ENCODE data around the gene BARHL1.

Gene BARHL1

GRCh38 chr9:132583584-132584304 is 1.3 kb downstream of the BARHL1 start:
- DNase-seq (ENCODE audit: low spot score) = no peak
- TF ChIP-seq CTCF (conservative IDR thresholded peaks at IDR 0.05; ENCODE audit: low read depth) = no peak
- H3K27ac ChIP-seq = no peak overlapping the region
- ChIA-PET POLR2A (ENCODE audit: low non-redundant PET) (no interaction called here), CTCF (interaction anchor here (0.6 kb wide), 2 partner anchors 9 to 343 kb away, joined by 3 to 4 read pairs; no protein-coding TSS in a partner anchor)

DNA sequence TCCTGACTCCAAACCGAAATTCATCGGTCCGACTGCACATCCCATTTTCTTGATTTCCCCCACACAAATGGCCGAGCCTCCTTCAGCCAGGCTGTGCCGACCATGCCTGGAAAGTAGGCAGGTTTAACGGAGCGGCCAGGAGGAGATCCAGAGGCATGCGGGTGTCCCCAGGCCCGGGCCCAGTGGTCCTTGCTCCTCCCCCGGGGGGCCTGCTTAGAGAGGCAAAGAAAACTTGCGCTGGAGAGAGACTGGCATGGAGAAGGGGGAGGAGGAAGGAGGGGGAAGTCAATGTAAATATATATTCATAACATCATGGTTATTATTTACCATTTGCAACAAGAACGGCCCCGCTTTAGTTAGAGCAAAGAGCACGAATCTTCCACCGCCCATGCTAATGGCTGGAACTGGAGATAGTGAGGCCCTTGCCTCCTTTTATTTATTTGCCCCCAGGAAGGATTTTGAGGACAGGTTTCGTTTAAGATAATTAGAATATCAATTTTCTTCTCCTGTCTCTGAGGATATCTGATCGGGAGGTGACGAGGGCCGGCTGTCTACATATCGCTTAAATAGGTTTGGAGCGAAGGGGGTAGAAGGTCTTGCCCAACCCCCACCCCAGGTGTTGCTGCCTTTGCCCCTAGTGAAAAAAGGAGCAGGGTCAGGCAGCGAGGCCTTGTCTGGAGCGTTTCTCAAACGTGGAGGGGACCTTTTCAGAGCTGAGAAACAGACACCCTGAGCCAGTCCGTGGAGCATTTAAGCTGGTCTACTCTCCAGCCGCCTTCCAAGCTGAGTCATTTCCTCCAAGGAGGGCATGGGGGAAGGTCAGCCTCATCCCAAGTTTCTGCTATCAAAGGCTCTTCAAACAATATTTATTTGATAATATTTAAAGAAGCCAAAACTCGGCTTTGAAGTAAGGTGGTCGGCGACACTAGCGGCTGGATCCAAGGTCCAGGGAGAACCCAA is 2.5 kb downstream of the BARHL1 start:
- no peak for TF ChIP-seq CTCF (conservative IDR thresholded peaks at IDR 0.05; ENCODE audit: low read depth)
- no peak overlapping the region for H3K27ac ChIP-seq
- POLR2A ChIA-PET (ENCODE audit: low non-redundant PET) = no interaction called here
- DNase-seq (ENCODE audit: low spot score) = peak; percentile 55
- CTCF ChIA-PET = no interaction called here

DNA sequence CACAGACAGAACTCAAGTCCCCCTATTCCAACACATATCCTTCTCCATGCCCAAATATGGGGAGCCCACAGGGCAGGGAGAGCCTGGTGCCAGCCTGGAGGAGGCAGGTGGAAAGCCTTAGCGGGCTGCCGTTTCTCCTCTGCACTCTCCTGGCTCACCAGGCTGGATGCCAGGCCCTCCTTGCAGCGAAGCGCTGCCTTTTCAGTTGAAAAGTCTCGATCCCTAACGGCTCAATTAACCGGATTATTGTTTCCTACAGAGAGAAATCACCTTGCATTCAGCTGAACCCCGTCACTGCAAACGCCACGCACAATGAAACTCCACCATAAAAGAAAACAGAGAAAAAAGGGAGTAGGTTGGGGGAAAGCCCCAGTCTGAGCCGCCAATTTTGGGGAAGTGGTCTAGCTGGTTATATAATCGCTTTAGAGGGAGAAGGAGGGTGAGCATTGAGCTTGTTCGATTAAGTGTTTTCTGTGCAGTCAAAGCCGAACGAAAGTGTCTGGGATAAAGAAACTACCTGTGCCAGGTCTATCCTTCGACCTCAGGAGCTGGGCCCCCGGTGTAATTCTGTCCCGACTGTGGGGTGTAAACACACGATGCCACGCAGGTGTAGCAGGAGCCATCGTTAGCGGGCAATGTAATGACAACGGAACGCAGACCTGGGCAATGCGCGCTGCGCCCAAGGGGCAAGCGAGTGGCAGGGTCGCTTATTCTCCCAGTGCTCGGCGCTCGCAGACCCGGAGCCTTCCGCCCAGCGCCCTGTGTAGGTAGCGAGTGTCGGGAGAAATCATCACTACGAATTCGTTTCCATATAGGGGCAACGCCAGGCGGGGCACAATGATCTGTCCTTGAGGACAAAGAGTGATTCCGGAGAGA is 3.8 kb downstream of the BARHL1 start:
- no peak overlapping the region for H3K27ac ChIP-seq
- DNase-seq (ENCODE audit: low spot score) = no peak
- ChIA-PET CTCF (interaction anchor here (0.6 to 0.7 kb wide), 2 partner anchors 316 to 396 kb away, joined by 3 read pairs; no protein-coding TSS in a partner anchor), POLR2A (ENCODE audit: low non-redundant PET) (no interaction called here)
- no peak for TF ChIP-seq CTCF (conservative IDR thresholded peaks at IDR 0.05; ENCODE audit: low read depth)

- POLR2A ChIA-PET (ENCODE audit: low non-redundant PET) = no interaction called here
- no peak for TF ChIP-seq CTCF (conservative IDR thresholded peaks at IDR 0.05; ENCODE audit: low read depth)
- no peak for DNase-seq (ENCODE audit: low spot score)
- H3K27ac ChIP-seq = no peak overlapping the region
- CTCF ChIA-PET = interaction anchor here (0.6 to 0.7 kb wide), 3 partner anchors 73 to 396 kb away, joined by 3 read pairs; no protein-coding TSS in a partner anchor
These were observed 4.6 kb downstream of the BARHL1 start for GRCh38 chr9:132586830-132587591.

DNA sequence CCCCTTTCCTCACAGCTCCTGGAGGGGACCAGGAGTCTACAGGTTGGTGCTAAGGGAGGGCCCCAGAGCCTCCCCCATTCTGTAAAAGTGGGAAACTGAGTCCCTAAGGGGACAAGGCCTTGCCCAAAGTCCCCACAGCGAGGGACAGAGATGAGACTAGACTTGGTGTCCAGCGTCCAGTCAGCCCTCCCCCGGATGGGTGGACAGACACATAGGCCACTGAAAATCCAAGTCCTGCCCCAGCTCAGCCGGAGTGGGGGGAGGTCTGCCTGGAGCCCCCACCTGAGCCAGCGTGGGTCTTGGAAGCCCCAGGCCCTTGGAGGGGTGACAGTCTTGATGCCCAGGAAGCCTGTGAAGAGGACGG is 5.2 kb downstream of the BARHL1 start:
- no peak for DNase-seq (ENCODE audit: low spot score)
- ChIA-PET CTCF (interaction anchor here (0.6 kb wide), 1 partner anchor 25 kb away, joined by 4 read pairs; no protein-coding TSS in a partner anchor), POLR2A (ENCODE audit: low non-redundant PET) (no interaction called here)
- no peak overlapping the region for H3K27ac ChIP-seq
- TF ChIP-seq CTCF (conservative IDR thresholded peaks at IDR 0.05; ENCODE audit: low read depth) = no peak
